Neutrophil (primary cell): Measurements from ENCODE around the gene OR2T4.

Experiments used
- H3K27ac ChIP-seq: fragments of 200-600 bp; sonication (generic); 2 replicates; pipeline ENCODE4 v1.5.1; 2016; ENCODE audit warnings: mild to moderate bottlenecking, moderate library complexity
- H3K27me3 ChIP-seq: fragments of 200-600 bp; sonication (generic); 2 replicates; pipeline ENCODE4 v1.6.0; 2016; ENCODE audit warnings: mild to moderate bottlenecking
- H3K36me3 ChIP-seq: fragments of 200-600 bp; sonication (generic); 2 replicates; pipeline ENCODE4 v1.5.1; 2017
- H3K4me1 ChIP-seq, 2 experiments: fragments of 200-600 bp in 1 of 2; sonication (generic) in 1 of 2; 1 replicate in 1 of 2; 2 replicates in 1 of 2; pipeline versions ENCODE4 v1.5.1 to v1.6.1; 2013 to 2016; ENCODE audit warnings: low read depth in 1 of 2, low read length in 1 of 2, mild to moderate bottlenecking in 1 of 2, moderate library complexity in 1 of 2; ENCODE audit not compliant: control insufficient read depth in 1 of 2, insufficient read depth in 1 of 2
- H3K4me3 ChIP-seq, 2 experiments: fragments of 200-600 bp in 1 of 2; sonication (generic) in 1 of 2; 1 replicate in 1 of 2; 2 replicates in 1 of 2; pipeline ENCODE4 v1.5.1; 2013 to 2016; ENCODE audit warnings: low read depth in 1 of 2, low read length in 1 of 2, mild to moderate bottlenecking in 1 of 2, moderate library complexity in 1 of 2
- H3K9me3 ChIP-seq: fragments of 200-600 bp; sonication (generic); 2 replicates; pipeline ENCODE4 v1.5.1; 2016
- CTCF ChIP-seq: fragments of 200-600 bp; sonication (generic); IDR thresholded peaks from 2 replicates; pipeline ENCODE4 v1.5.1; 2016; ENCODE audit warnings: antibody characterized with exemption

Gene OR2T4

GRCh38 chr1:248380854-248381253, 19.4 kb downstream of the OR2T4 start:
- no peaks in the 10 kb centered on the region for H3K9me3 ChIP-seq
- no peaks in the 10 kb centered on the region for H3K36me3 ChIP-seq
- H3K27me3 ChIP-seq, result no peaks in the 10 kb centered on the region
- H3K4me3 ChIP-seq, result no peak overlapping the region
- H3K27ac ChIP-seq, result no peak overlapping the region
- no peak for TF ChIP-seq CTCF
- H3K4me1 ChIP-seq, result no peaks in the 10 kb centered on the region

- TF ChIP-seq CTCF, result no peak
- no peaks in the 10 kb centered on the region for H3K4me1 ChIP-seq
- no peaks in the 10 kb centered on the region for H3K27me3 ChIP-seq
- no peak overlapping the region for H3K27ac ChIP-seq
- no peak overlapping the region for H3K4me3 ChIP-seq
- no peaks in the 10 kb centered on the region for H3K9me3 ChIP-seq
- no peaks in the 10 kb centered on the region for H3K36me3 ChIP-seq
Measured at GRCh38 chr1:248388426-248388825, 27.0 kb downstream of the OR2T4 start.

GRCh38 chr1:248393050-248393449, 31.6 kb downstream of the OR2T4 start:
- Histone ChIP-seq H3K4me3 (no peak overlapping the region), H3K36me3 (no peaks in the 10 kb centered on the region), H3K27me3 (no peaks in the 10 kb centered on the region), H3K9me3 (no peaks in the 10 kb centered on the region), H3K27ac (no peak overlapping the region), H3K4me1 (no peaks in the 10 kb centered on the region)
- no peak for TF ChIP-seq CTCF

DNA sequence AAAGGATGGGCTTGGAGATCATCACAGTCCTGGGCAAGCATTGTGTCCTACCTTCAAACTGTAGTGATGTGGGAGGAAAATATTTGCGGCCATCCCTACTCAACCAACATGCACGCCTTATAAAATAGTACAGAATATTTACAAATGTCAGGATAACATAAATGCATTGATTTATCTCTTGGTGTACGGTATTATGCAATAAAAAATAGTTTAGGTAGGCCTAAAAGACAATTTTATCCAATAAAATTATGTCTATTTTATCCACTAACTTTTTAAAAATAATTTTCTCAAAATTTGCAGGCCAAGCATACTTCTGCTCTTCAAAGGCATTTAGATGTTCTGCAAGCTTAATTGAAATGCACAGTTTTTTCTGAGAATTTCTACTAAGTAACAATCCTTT, 41.3 kb downstream of the OR2T4 start, which contains the start of gene OR2T1:
TSS of gene OR2T1 (plus strand) at position 301 of the 400 bp plus-strand sequence. CDS start 3,100 bp downstream, outside the sequence.
- no peak within 1 kb of the TSS for H3K4me3 ChIP-seq
- no peak for TF ChIP-seq CTCF
- H3K36me3 ChIP-seq, result no peaks in the 10 kb centered on the region

GRCh38 chr1:248404024-248404423, 42.6 kb downstream of the OR2T4 start:
- Histone ChIP-seq H3K27me3 (no peaks in the 10 kb centered on the region), H3K27ac (no peak overlapping the region), H3K36me3 (no peaks in the 10 kb centered on the region), H3K9me3 (no peaks in the 10 kb centered on the region), H3K4me3 (no peak overlapping the region), H3K4me1 (no peaks in the 10 kb centered on the region)
- no peak for TF ChIP-seq CTCF

More for the DNA sequence above, 41.3 kb downstream of the OR2T4 start, which contains the start of gene OR2T1:
- Histone ChIP-seq H3K4me1 (no peaks in the 10 kb centered on the region), H3K9me3 (no peaks in the 10 kb centered on the region), H3K27ac (no peak within 1 kb of the TSS), H3K27me3 (no peaks in the 10 kb centered on the region)
